Activated CD8-positive, alpha-beta memory T cell treated with anti-CD3 and anti-CD28 coated beads, Interleukin-2, amount 50 U/mL, for 48 hours (primary cell): ENCODE results near the gene EMC1.

ENCODE experiments used
- DNase-seq: peaks from one replicate; pipeline ENCODE4 v3.0.0-alpha.2; 2020

The EMC1 gene

GRCh38 chr1:19213580-19213979 is 37.7 kb downstream of the EMC1 start:
- DNase-seq = no peak

GRCh38 chr1:19212167-19212566 is 39.2 kb downstream of the EMC1 start:
- DNase-seq = no peak

- no peak for DNase-seq
Observed at GRCh38 chr1:19210772-19211549, 40.4 kb downstream of the EMC1 start.

GRCh38 chr1:19209990-19210771 is 41.1 kb downstream of the EMC1 start, which contains the start of gene UBR4:
Gene UBR4 (minus strand): TSS chr1:19210266. CDS start chr1:19210248, 18 bp downstream.
- DNase-seq = peak; percentile 100

GRCh38 chr1:19209439-19209989 is 41.8 kb downstream of the EMC1 start:
- DNase-seq = no peak

- no peak for DNase-seq
Observed at GRCh38 chr1:19208710-19209438, 42.5 kb downstream of the EMC1 start.

- DNase-seq = no peak
Observed at GRCh38 chr1:19206947-19207346, 44.4 kb downstream of the EMC1 start.

- DNase-seq = no peak
Observed at GRCh38 chr1:19205845-19206244, 45.5 kb downstream of the EMC1 start.

GRCh38 chr1:19205403-19205802 is 45.9 kb downstream of the EMC1 start:
- no peak for DNase-seq

GRCh38 chr1:19204446-19205266 is 46.7 kb downstream of the EMC1 start:
- no peak for DNase-seq

- DNase-seq = no peak
Observed at GRCh38 chr1:19203440-19203839, 47.9 kb downstream of the EMC1 start.

- no peak for DNase-seq
Observed at GRCh38 chr1:19202396-19202795, 48.9 kb downstream of the EMC1 start.

- DNase-seq = no peak
Observed at GRCh38 chr1:19199969-19200604, 51.2 kb downstream of the EMC1 start.

GRCh38 chr1:19199329-19199968 is 51.9 kb downstream of the EMC1 start:
- no peak for DNase-seq

GRCh38 chr1:19198820-19199219 is 52.5 kb downstream of the EMC1 start:
- DNase-seq = no peak

GRCh38 chr1:19197845-19198244 is 53.5 kb downstream of the EMC1 start:
- no peak for DNase-seq

GRCh38 chr1:19196331-19196730 is 55.0 kb downstream of the EMC1 start:
- DNase-seq = no peak

GRCh38 chr1:19193004-19193403 is 58.3 kb downstream of the EMC1 start:
- no peak for DNase-seq

- DNase-seq = no peak
Observed at GRCh38 chr1:19191811-19192210, 59.5 kb downstream of the EMC1 start.

GRCh38 chr1:19190468-19190867 is 60.9 kb downstream of the EMC1 start:
- no peak for DNase-seq

GRCh38 chr1:19189270-19189669 is 62.1 kb downstream of the EMC1 start:
- DNase-seq = no peak
